ENCODE measurements around the gene ZNF701.
"Not testable (repeated sequence)": the region's sequence is repeated elsewhere in the genome, so short reads cannot be mapped to it uniquely, and the experiment has no call there.

ZNF701 gene

GRCh38 chr19:52601025-52601973 lies 31.2 kb downstream of the ZNF701 start:
- in situ Hi-C loops (cut with MboI; ENCODE audit: low sequenced_read_pairs, unreplicated experiment) = no loop called here
- peak; percentile 27 for TF ChIP-seq CTCF (IDR thresholded peaks at IDR 0.05; ENCODE audit: borderline replicate concordance, control extremely low read depth, extremely low read depth, insufficient read depth, missing control alignments)
- peak; percentile 94 for DNase-seq (ENCODE audit: low spot score)

GRCh38 chr19:52601974-52602366 lies 31.9 kb downstream of the ZNF701 start:
- DNase-seq (ENCODE audit: low spot score); in situ Hi-C loops (cut with MboI; ENCODE audit: low sequenced_read_pairs, unreplicated experiment): not testable (repeated sequence)

GRCh38 chr19:52602941-52603340 lies 32.9 kb downstream of the ZNF701 start:
- DNase-seq (ENCODE audit: low spot score) = no peak
- no peak for TF ChIP-seq CTCF (IDR thresholded peaks at IDR 0.05; ENCODE audit: borderline replicate concordance, control extremely low read depth, extremely low read depth, insufficient read depth, missing control alignments)
- in situ Hi-C loops (cut with MboI; ENCODE audit: low sequenced_read_pairs, unreplicated experiment) = no loop called here

GRCh38 chr19:52603558-52604207 lies 33.6 kb downstream of the ZNF701 start:
- in situ Hi-C loops (cut with MboI; ENCODE audit: low sequenced_read_pairs, unreplicated experiment) = no loop called here
- no peak for DNase-seq (ENCODE audit: low spot score)
- TF ChIP-seq CTCF (IDR thresholded peaks at IDR 0.05; ENCODE audit: borderline replicate concordance, control extremely low read depth, extremely low read depth, insufficient read depth, missing control alignments) = no peak

DNA sequence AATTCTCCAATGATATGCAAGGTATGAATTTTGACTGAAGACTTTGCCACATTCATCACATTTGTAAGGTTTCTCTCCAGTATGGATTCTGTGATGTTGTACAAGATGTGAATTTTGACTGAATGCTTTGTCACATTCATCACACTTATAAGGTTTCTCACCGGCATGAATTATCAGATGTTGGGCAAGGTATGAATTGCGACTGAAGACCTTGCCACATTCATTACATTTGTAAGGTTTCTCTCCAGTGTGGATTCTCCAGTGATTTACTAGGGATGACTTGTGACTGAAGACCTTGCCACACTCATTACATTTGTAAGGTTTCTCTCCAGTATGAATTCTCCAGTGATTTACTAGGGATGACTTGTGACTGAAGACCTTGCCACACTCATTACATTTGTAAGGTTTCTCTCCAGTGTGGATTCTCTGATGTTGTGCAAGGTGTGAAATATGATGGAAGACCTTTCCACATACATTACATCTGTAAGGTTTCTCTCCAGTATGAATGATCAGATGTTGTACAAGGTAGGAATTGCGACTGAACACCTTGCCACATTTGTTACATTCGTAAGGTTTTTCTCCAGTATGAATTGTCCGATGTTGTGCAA lies 43.3 kb downstream of the ZNF701 start:
- DNase-seq (ENCODE audit: low spot score) = no peak
- TF ChIP-seq CTCF (IDR thresholded peaks at IDR 0.05; ENCODE audit: borderline replicate concordance, control extremely low read depth, extremely low read depth, insufficient read depth, missing control alignments) = no peak
- in situ Hi-C loops (cut with MboI; ENCODE audit: low sequenced_read_pairs, unreplicated experiment) = no loop called here

- DNase-seq (ENCODE audit: low spot score) = no peak
- in situ Hi-C loops (cut with MboI; ENCODE audit: low sequenced_read_pairs, unreplicated experiment) = no loop called here
Measured at GRCh38 chr19:52621376-52621775, 51.3 kb downstream of the ZNF701 start.

More at GRCh38 chr19:52621376-52621775, 51.3 kb downstream of the ZNF701 start:
- no peak for TF ChIP-seq CTCF (IDR thresholded peaks at IDR 0.05; ENCODE audit: borderline replicate concordance, control extremely low read depth, extremely low read depth, insufficient read depth, missing control alignments)
